ENCODE measurements around the gene ENPP3. TPM values are rescaled to one million over a fixed set of nuclear protein-coding genes. Genes with fewer than 3 reads are reported as not detected.

The ENPP3 gene
- total and polyA plus RNA-seq, 2 experiments from 2014 or later, result not detected

DNA sequence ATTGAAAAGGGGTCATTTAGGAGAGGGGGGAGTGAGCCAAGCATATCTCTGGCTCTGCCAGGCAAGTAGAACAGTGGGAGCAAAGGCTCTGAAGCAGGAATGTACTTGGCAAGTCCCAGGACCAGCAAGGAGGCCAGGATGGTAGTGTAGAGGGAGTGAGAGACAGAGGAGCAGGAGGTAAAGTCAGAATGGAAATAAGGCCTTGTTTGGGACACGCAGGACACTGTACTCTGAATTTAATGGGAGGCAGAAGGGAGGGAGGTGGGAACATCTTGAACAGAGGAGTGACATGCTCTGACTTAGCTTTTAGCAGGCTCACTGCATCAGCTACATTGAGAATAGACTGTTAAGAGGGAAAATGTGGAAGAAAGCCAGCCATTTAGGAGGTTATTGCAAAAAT, 133.7 kb downstream of the ENPP3 start (continued):
- TF ChIP-seq ZNF462 (CRISPR knock-in tag; IDR thresholded peaks at IDR 0.05) (no peak), EZH2 (IDR thresholded peaks at IDR 0.05; ENCODE audit: low read depth, unreplicated experiment) (no peak)

- no peaks in the 10 kb centered on the region for H3K36me3 ChIP-seq (ENCODE audit: insufficient read depth)
- no peak overlapping the region; the same call in 1 of the 2 replicates for H2AFZ ChIP-seq
- no peaks in the 10 kb centered on the region for H3K79me2 ChIP-seq (replicated peaks; ENCODE audit: insufficient read depth)
- H3K4me1 Mint-ChIP-seq, result no peaks in the 10 kb centered on the region
- H3K27ac ChIP-seq (ENCODE audit: low read depth), result no peak overlapping the region
- H3K4me3 ChIP-seq, result no peak overlapping the region
- DNase-seq (ENCODE audit: low spot score) (no peak), ATAC-seq (no peak)
- peaks cover 2% of the 10 kb centered on the region for H3K27me3 Mint-ChIP-seq (ENCODE audit: insufficient read depth, low read depth, poor library complexity)
- H3K4me3 Mint-ChIP-seq, result no peak overlapping the region
- H3K4me1 ChIP-seq (ENCODE audit: insufficient read depth), result no peaks in the 10 kb centered on the region
- H3K36me3 Mint-ChIP-seq (ENCODE audit: low read depth), result no peaks in the 10 kb centered on the region
- peaks cover 5% of the 10 kb centered on the region; the same call in 1 of the 2 replicates for H3K9me2 ChIP-seq (ENCODE audit: insufficient read depth)
- H3K27ac Mint-ChIP-seq, result no peak overlapping the region
- H3K9me3 Mint-ChIP-seq, result no peaks in the 10 kb centered on the region
- H4K20me1 ChIP-seq (replicated peaks; ENCODE audit: insufficient read depth), result no peaks in the 10 kb centered on the region
- H3K27me3 ChIP-seq (ENCODE audit: insufficient read depth), result no peaks in the 10 kb centered on the region
- no peak overlapping the region for H3K4me2 ChIP-seq
- no peaks in the 10 kb centered on the region for H3F3A ChIP-seq (replicated peaks; ENCODE audit: low read depth)
- TF ChIP-seq EZH2phosphoT487 (IDR thresholded peaks at IDR 0.05; ENCODE audit: unreplicated experiment), result no peak
- TF ChIP-seq NANOG (IDR thresholded peaks at IDR 0.05; ENCODE audit: borderline replicate concordance), result no peak
- TF ChIP-seq ETS1 (IDR thresholded peaks at IDR 0.05), result no peak
- no peak for TF ChIP-seq CREB1 (CRISPR knock-in tag; IDR thresholded peaks at IDR 0.05; ENCODE audit: low read depth)
- TF ChIP-seq EZH2 (IDR thresholded peaks at IDR 0.05; ENCODE audit: low read depth, unreplicated experiment), result no peak
- no peak for TF ChIP-seq ZNF462 (CRISPR knock-in tag; IDR thresholded peaks at IDR 0.05)
- no peak for TF ChIP-seq ZNF331 (CRISPR knock-in tag; IDR thresholded peaks at IDR 0.05; ENCODE audit: low read depth)
- TF ChIP-seq JUNB (IDR thresholded peaks at IDR 0.05; ENCODE audit: unreplicated experiment), result no peak
These were observed 136.3 kb downstream of the ENPP3 start for GRCh38 chr6:131773284-131773950.
